H9 (cell line): ENCODE results near the gene CRISPLD2. TPM values are rescaled to one million over a fixed set of nuclear protein-coding genes. Genes with fewer than 3 reads are reported as not detected.
A peak's percentile ranks its signal among the peaks of the same experiment; 100 is the strongest.

ENCODE experiments used
- DNase-seq: peaks from one replicate; pipeline ENCODE4 v3.0.0-alpha.2; 2017
- H2AFZ ChIP-seq: one replicate; pipeline ENCODE4 v1.6.1; 2013; ENCODE audit warnings: mild to moderate bottlenecking, low read length, control low read depth, moderate library complexity
- H2AK5ac ChIP-seq: 2 replicates; pipeline ENCODE4 v1.6.1; 2013; ENCODE audit warnings: low read length, control low read depth, mixed read lengths; ENCODE audit not compliant: insufficient read length
- H2BK120ac ChIP-seq: one replicate; pipeline ENCODE4 v1.6.1; 2013; ENCODE audit warnings: low read depth, mild to moderate bottlenecking, low read length, control low read depth, inconsistent platforms; ENCODE audit not compliant: poor library complexity, severe bottlenecking
- H2BK12ac ChIP-seq: 2 replicates; pipeline ENCODE4 v1.6.1; 2013; ENCODE audit warnings: low read length, control low read depth, mixed read lengths, low read depth; ENCODE audit not compliant: insufficient read length
- H2BK15ac ChIP-seq: 2 replicates; pipeline ENCODE4 v1.6.1; 2013; ENCODE audit warnings: low read depth, low read length, control low read depth
- H2BK20ac ChIP-seq: one replicate; pipeline ENCODE4 v1.6.1; 2013; ENCODE audit warnings: low read depth, mild to moderate bottlenecking, low read length, control low read depth, inconsistent platforms; ENCODE audit not compliant: poor library complexity, severe bottlenecking
- H2BK5ac ChIP-seq: 2 replicates; pipeline ENCODE4 v1.6.1; 2013; ENCODE audit warnings: low read length, control low read depth, mixed read lengths; ENCODE audit not compliant: insufficient read length
- H3K14ac ChIP-seq: 2 replicates; pipeline ENCODE4 v1.6.1; 2013; ENCODE audit warnings: low read length, control low read depth; ENCODE audit not compliant: insufficient read depth
- H3K18ac ChIP-seq: 2 replicates; pipeline ENCODE4 v1.6.1; 2013; ENCODE audit warnings: low read depth, mild to moderate bottlenecking, mixed read lengths, low read length, control low read depth; ENCODE audit not compliant: insufficient read length
- H3K23ac ChIP-seq: 2 replicates; pipeline ENCODE4 v1.6.1; 2013; ENCODE audit warnings: low read length, control low read depth, mixed read lengths, low read depth; ENCODE audit not compliant: insufficient read length
- H3K23me2 ChIP-seq: 2 replicates; pipeline ENCODE4 v1.6.1; 2013; ENCODE audit warnings: low read depth, mild to moderate bottlenecking, mixed read lengths, low read length, control low read depth; ENCODE audit not compliant: insufficient read length, poor library complexity, severe bottlenecking
- H3K27ac ChIP-seq: 2 replicates; pipeline ENCODE4 v1.5.1; 2013; ENCODE audit warnings: low read length, control low read depth, mixed read lengths, low read depth; ENCODE audit not compliant: insufficient read length
- H3K27me3 ChIP-seq: 2 replicates; pipeline ENCODE4 v1.6.1; 2013; ENCODE audit warnings: low read length, control low read depth, inconsistent platforms; ENCODE audit not compliant: insufficient read depth
- H3K4ac ChIP-seq: 2 replicates; pipeline ENCODE4 v1.6.1; 2013; ENCODE audit warnings: low read depth, mild to moderate bottlenecking, control low read depth, inconsistent platforms, low read length, moderate library complexity
- H3K4me1 ChIP-seq: 2 replicates; pipeline ENCODE4 v1.6.1; 2013; ENCODE audit warnings: low read length, control low read depth, inconsistent platforms; ENCODE audit not compliant: insufficient read depth
- H3K4me2 ChIP-seq: 2 replicates; pipeline ENCODE4 v1.6.1; 2013; ENCODE audit warnings: low read length, control low read depth, mixed read lengths; ENCODE audit not compliant: insufficient read length, insufficient read depth
- H3K56ac ChIP-seq: 2 replicates; pipeline ENCODE4 v1.6.1; 2013; ENCODE audit warnings: low read depth, mild to moderate bottlenecking, mixed read lengths, low read length, control low read depth; ENCODE audit not compliant: insufficient read length
- H3K79me1 ChIP-seq: 2 replicates; pipeline ENCODE4 v1.6.1; 2013; ENCODE audit warnings: low read depth, mild to moderate bottlenecking, moderate library complexity, low read length, control low read depth, inconsistent platforms; ENCODE audit not compliant: insufficient read depth, poor library complexity, severe bottlenecking
- H3K79me2 ChIP-seq: 2 replicates; pipeline ENCODE4 v1.6.1; 2013; ENCODE audit warnings: low read length, control low read depth, inconsistent platforms; ENCODE audit not compliant: insufficient read depth
- H3K9ac ChIP-seq: 2 replicates; pipeline ENCODE4 v1.6.1; 2013; ENCODE audit warnings: low read length, control low read depth, mixed read lengths; ENCODE audit not compliant: insufficient read length; ENCODE audit errors: extremely low read depth
- H3K9me3 ChIP-seq: one replicate; pipeline ENCODE4 v1.6.1; 2013; ENCODE audit warnings: low read depth, low read length, inconsistent platforms; ENCODE audit not compliant: control insufficient read depth
- H3T11ph ChIP-seq: one replicate; pipeline ENCODE4 v1.6.1; 2013; ENCODE audit warnings: mild to moderate bottlenecking, low read length, control low read depth, inconsistent platforms
- H4K20me1 ChIP-seq: one replicate; pipeline ENCODE4 v1.6.1; 2013; ENCODE audit not compliant: control insufficient read depth, insufficient read length, insufficient read depth
- H4K5ac ChIP-seq: 2 replicates; pipeline ENCODE4 v1.6.1; 2013; ENCODE audit warnings: low read depth, mild to moderate bottlenecking, mixed read lengths, low read length, control low read depth; ENCODE audit not compliant: insufficient read length
- H4K8ac ChIP-seq: replicated peaks from 2 replicates; pipeline ENCODE4 v1.6.1; 2013; ENCODE audit warnings: low read length, control low read depth, mixed read lengths, low read depth; ENCODE audit not compliant: insufficient read length
- H4K91ac ChIP-seq: 2 replicates; pipeline ENCODE4 v1.6.1; 2013; ENCODE audit warnings: low read depth, mild to moderate bottlenecking, moderate library complexity, mixed read lengths, low read length, control low read depth; ENCODE audit not compliant: insufficient read length
- H3K27ac Mint-ChIP-seq, 3 experiments: 2 replicates in 2 of 3; 3 replicates in 1 of 3; pipeline ENCODE4 v1.8.0; 2020 to 2021; ENCODE audit warnings: mixed read lengths in 3 of 3, mild to moderate bottlenecking in 1 of 3, moderate library complexity in 1 of 3
- H3K27me3 Mint-ChIP-seq: 2 replicates; pipeline ENCODE4 v1.8.0; 2021; ENCODE audit warnings: low read depth, mild to moderate bottlenecking, moderate library complexity, mixed read lengths
- H3K36me3 Mint-ChIP-seq, 3 experiments: 2 replicates in 2 of 3; 3 replicates in 1 of 3; pipeline ENCODE4 v1.8.0; 2020 to 2021; ENCODE audit warnings: low read depth in 3 of 3, mixed read lengths in 3 of 3; ENCODE audit not compliant: insufficient read depth in 1 of 3
- H3K4me1 Mint-ChIP-seq, 2 experiments: 2 replicates each; pipeline ENCODE4 v1.8.0; 2020; ENCODE audit warnings: mixed read lengths in 2 of 2
- H3K4me3 Mint-ChIP-seq, 2 experiments: 2 replicates in 1 of 2; 3 replicates in 1 of 2; pipeline ENCODE4 v1.8.0; 2020 to 2021; ENCODE audit warnings: mild to moderate bottlenecking in 2 of 2, mixed read lengths in 2 of 2, moderate library complexity in 1 of 2
- H3K9me3 Mint-ChIP-seq, 2 experiments: 2 replicates in 1 of 2; 3 replicates in 1 of 2; pipeline ENCODE4 v1.8.0; 2020; ENCODE audit warnings: mild to moderate bottlenecking in 2 of 2, mixed read lengths in 2 of 2, moderate library complexity in 1 of 2
- CTCF ChIP-seq: fragments of 200-600 bp; sonication (generic); conservative IDR thresholded peaks from 3 replicates; pipeline ENCODE4 v1.8.0; 2021; ENCODE audit warnings: antibody characterized with exemption, mild to moderate bottlenecking
- WGBS: extraction: QIAGEN DNeasy Blood & Tissue Kit; methylation state at CpG from one replicate; pipeline ENCODE4 v1.1.7; 2013; ENCODE audit warnings: missing lambda C conversion rate, low lambda C conversion rate, mixed read lengths; ENCODE audit not compliant: insufficient read length; ENCODE audit errors: extremely low coverage; 5-methylcytosine and 5-hydroxymethylcytosine counted together
- total RNA-seq: library from RNA; stranded (reverse); gene quantifications from 2 replicates; pipeline ENCODE4 v1.2.1, GENCODE V29; 2021

CRISPLD2 gene
- total RNA-seq, 1 experiment from 2014 or later, result 2.3 TPM

GRCh38 chr16:84823926-84824325 is 4.1 kb downstream of the CRISPLD2 start:
- no peak overlapping the region for H2BK120ac ChIP-seq
- no peak overlapping the region for H3K27ac ChIP-seq
- Mint-ChIP-seq H3K27me3 (peaks cover 53% of the 10 kb centered on the region), H3K36me3 (no peaks in the 10 kb centered on the region), H3K4me3 (no peak overlapping the region), H3K27ac (peak overlapping the region in 1 of 3 experiments; percentile 69; a peak in 1 of 7 replicates), H3K4me1 (peaks cover 19 to 22% of the 10 kb centered on the region in 2 experiments), H3K9me3 (no peaks in the 10 kb centered on the region; a peak in 2 of 5 replicates)
- H2AFZ ChIP-seq, result no peak overlapping the region
- no peak overlapping the region for H3T11ph ChIP-seq
- H4K20me1 ChIP-seq, result no peaks in the 10 kb centered on the region
- H4K91ac ChIP-seq, result no peak overlapping the region
- no peak overlapping the region for H3K23ac ChIP-seq
- no peak overlapping the region for H3K18ac ChIP-seq
- no peaks in the 10 kb centered on the region for H3K79me1 ChIP-seq
- no peak overlapping the region for H2BK12ac ChIP-seq
- H3K4me2 ChIP-seq, result no peak overlapping the region
- no peaks in the 10 kb centered on the region; the same call in 1 of the 2 replicates for H3K4me1 ChIP-seq
- no peak overlapping the region for H2AK5ac ChIP-seq
- H2BK20ac ChIP-seq, result no peak overlapping the region
- H3K56ac ChIP-seq, result no peak overlapping the region
- H3K9ac ChIP-seq, result no peak overlapping the region
- no peak for DNase-seq
- H4K5ac ChIP-seq, result no peak overlapping the region
- peaks cover 14% of the 10 kb centered on the region; the same call in 1 of the 2 replicates for H3K27me3 ChIP-seq
- no peak overlapping the region for H4K8ac ChIP-seq
- H2BK15ac ChIP-seq, result no peak overlapping the region
- H2BK5ac ChIP-seq, result no peak overlapping the region
- H3K9me3 ChIP-seq, result no peaks in the 10 kb centered on the region
- no peak for TF ChIP-seq CTCF
- H3K79me2 ChIP-seq, result no peaks in the 10 kb centered on the region
- H3K4ac ChIP-seq, result no peak overlapping the region
- no CpG with 5 or more reads among the region's 5 CpGs for WGBS
- no peak overlapping the region for H3K14ac ChIP-seq
- no peaks in the 10 kb centered on the region for H3K23me2 ChIP-seq
